ENCODE results near the gene OAS2.

Gene OAS2

DNA sequence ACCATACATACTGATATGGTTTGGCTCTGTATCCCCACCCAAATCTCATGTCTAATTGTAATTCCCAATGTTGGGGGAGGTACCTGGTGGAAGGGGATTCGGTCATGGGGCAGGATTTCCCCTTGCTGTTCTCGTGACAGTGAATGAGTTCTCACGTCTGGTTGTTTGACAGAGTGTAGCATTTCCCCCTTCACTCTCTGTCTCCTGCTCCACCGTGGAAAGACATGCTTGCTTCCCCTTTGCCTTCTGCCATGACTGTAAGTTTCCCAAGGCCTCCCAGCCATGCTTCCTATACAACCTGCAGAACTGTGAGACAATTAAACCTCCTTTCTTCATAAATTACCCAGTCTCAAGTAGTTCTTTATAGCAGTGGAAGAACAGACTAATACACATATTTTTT, 49.4 kb downstream of the OAS2 start:
- DNase-seq = no peak

DNA sequence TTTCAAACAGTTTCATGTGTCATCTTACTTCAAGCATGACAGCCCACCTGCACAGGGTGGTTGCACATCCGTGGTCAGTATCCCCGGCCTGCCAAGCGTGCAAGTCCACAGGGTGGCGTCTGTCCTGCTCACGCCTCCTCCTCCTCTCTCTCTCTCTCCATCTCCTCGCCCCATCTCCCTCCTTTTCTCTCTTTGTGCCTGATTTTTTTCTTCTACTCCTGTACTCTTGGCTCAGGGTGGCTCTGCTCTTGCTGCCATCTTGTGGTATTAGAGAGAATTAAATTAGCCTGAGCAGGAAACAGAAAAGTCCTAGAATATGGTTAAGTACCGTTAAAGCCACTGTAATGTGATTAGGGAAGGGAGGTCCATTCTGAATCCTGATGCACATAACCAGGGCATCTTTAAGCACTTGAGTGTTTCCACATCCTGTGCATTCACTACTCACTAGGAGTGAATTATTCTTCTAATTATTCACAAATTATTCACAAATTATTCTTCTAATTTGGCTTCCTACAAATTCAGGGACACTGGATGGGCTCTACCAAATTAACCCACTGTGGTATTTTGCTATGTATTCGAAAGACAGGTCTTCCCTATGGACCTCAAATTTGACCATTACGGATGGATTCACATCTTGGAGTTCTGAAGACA, 52.7 kb downstream of the OAS2 start:
- peak; percentile 43 for DNase-seq

DNA sequence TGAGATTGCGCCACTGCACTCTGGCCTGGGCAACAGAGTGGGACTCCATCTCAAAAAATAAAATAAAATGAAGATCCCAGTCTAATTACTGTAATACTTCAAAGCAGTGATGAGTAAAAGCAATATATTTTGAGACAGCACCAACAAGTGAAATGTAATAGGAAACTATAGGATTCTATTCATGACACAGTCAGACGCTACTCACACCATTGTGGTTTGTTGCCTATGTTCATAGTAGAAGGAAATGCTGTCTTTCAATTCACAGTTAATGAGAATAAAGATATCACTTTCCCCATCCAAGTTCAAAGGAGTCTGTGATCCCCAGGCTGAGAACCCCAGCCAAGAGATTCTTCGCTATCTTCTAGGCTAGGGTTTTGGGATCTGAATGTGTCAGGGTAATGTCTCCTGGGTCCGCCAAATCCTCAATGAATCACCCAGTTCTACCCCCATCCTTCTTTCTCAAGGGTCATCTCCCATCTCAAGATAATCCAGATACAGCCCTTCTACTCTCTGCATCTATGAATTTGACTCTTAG, 61.7 kb downstream of the OAS2 start:
- no peak for DNase-seq

DNA sequence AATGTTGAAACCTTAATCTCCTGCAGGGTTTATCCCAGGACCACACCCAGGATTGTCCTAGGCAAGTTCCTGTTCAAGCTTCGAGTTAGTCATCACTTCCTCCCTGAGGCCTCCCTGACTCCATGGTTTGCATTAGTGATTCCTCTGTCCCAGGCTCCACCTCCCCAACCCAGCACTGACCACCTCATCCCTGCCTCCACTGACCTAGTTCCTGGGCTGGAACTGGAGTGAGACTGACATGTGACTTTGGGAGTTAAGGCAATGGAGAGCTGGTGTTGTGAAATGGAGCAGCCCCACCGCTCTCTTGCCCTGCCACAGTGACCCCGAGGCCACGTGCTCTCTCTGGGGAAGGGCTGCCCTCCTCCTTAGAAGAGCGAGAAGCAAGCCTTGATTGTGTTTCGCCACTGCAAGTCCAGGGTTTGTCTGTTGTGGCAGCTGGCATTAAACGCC, 62.4 kb downstream of the OAS2 start:
- DNase-seq = no peak

DNA sequence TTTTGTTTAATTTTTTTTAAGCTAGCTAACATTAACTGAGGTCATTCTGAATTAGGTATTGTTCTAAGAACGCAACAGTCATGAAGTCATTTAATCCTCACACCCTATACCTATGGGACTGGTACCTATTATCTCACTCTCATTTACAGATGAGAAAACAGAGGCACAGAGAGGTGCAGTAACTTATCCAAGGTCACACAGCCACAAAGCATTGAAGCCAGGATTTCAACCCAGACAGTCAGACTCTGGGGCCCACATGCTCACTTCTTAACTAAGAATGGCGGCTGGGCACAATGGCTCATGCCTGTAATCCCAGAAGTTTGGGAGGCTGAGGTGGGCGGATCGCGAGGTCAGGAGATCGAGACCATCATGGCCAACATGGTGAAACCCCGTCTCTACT, 63.2 kb downstream of the OAS2 start:
- no peak for DNase-seq

DNA sequence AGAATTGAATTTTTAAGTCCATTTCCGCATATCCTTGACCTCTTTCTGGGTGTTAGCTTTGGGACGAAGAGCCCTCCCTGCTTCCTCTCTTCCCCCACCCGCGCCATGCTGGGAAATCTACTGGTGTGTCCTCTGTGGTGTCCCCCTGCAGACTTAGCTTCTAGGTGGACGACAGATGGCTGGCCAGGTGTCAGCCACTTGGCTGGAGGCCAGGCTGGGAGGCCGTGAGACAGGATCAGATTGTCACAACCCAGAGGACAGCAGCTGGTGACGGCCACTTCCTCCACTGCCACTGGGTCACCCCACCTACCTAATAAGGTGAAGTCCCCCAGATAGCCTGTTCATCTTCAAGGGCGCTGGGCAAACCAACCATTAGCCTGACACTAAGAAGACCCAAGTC, 64.9 kb downstream of the OAS2 start:
- no peak for DNase-seq

DNA sequence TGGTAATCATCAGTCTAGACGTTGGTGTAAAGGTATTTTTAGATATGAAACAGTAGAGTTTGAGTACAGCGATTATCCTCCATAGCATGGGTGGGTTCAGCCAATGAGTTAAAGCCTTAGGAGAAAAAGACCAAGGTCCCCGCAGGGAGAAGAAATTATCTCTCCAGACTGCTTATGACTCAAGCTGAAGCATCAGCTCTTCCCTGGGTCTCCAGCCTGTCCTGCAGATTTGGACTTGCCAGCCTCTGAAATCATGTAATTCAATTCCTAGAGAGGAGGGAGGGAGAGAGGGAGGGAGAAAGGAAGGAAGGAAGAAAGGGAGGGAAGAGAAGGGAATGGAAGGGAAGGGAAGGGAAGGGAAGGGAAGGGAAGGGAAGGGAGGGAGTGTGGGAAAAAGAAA, 66.2 kb downstream of the OAS2 start:
- DNase-seq = no peak

DNA sequence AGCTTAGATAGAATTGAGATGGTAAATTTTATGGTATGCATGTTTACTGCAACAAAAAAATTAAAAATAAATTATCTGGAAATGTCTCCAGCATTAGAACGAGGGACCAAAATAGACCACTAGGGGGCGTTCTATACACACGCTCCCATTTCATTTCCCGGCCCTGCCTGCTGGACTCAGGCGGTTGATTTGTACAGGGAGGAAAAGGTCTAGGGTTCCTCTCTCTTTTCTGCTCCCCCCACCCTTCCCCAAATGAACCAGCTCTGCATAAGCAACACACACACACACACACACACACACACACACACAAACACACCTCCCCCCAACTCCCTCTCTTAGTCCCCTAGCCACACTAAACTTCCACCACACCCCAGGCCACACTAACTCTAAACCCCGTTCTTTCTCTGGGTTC, 70.4 kb downstream of the OAS2 start:
- peak; percentile 80 for DNase-seq

DNA sequence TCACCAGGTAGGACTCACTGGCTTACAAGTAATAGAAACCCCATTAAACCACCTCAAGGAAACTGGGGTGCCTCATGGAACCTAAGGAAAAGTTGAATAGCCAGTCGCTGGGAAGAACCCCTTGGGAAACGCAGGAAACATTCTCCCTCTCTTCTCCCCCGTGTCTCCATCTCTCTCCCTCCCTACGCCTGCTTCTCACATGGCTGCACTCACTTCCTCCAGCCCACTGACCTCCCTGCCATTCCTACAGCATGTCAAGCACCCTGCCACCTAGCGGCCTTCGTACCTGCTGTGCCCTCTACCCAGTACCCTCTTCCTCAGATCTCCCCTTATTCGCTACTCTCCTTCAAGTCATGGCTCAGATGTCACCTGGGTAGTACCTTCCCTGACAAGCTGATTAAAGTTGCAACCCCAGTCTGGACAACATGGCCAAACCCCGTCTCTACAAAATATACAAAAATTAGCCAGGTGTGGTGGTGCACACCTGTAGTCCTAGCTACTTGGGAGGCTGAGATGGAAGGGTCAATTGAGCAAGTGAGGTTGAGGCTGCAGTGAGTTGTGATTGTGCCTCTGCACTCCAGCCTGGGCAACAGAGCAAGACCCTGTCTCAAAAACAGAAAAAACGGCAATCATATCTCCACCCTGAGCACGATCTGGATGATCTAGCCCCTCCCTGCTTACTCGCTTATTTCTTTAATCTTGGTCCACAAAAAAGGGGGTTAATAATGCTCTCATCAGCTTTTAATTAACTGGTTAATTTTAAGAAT, 71.8 kb downstream of the OAS2 start:
- no peak for DNase-seq

DNA sequence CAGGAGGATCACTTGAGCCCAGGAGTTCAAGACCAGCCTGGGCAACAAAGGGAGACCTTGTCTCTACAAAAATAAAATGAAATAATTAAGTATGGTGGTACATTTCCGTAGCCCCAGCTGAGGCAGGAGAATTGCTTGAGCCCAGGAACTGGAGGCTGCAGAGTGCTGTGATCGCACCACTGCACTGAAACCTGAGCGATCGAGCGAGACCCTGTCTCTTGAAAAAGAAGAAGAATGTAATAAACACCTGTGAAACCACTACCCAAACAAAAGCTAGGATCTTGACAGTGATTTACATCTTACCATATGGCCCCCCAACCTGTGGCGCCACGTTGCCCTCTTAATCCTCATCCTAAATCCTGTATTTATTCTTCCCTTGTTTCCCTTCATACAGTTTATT, 72.5 kb downstream of the OAS2 start:
- no peak for DNase-seq

DNA sequence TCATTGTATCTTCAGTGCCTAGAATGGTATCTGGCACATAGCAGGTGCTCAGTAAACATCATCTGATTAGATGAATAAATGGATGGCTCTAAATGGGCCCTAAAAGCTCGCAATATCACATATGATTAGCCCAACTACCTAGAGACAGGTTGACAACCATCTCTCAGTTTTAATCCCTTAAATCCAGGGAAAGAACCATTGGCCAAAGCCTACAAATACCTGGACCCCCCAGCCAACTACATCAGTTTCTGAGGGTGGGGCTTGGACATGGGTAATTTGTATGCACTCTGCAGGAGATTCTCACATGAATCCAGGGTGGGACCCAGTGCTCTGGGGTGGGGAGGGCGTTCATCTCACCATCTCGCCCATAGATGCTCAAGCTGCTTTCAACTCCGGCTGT, 73.4 kb downstream of the OAS2 start:
- no peak for DNase-seq

DNA sequence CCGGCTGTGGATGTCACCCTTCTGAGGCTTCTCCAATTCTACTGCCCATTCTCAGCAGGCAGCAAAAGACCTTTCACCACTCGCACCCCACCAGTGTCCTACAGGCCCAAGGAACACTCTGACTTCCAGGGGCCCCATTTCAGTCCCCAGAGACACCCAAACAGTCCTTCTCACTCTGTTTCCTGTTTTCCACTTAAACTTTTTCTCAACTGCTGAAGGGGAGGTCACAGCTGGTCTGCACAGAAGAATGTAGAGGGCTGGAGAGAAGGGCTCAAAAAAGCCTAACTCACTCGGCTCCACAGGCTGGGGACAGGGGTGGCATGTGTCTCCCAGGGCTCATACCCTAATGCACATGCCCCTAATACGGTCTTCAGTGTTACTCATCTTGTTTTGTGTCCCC, 74.0 kb downstream of the OAS2 start:
- no peak for DNase-seq

DNA sequence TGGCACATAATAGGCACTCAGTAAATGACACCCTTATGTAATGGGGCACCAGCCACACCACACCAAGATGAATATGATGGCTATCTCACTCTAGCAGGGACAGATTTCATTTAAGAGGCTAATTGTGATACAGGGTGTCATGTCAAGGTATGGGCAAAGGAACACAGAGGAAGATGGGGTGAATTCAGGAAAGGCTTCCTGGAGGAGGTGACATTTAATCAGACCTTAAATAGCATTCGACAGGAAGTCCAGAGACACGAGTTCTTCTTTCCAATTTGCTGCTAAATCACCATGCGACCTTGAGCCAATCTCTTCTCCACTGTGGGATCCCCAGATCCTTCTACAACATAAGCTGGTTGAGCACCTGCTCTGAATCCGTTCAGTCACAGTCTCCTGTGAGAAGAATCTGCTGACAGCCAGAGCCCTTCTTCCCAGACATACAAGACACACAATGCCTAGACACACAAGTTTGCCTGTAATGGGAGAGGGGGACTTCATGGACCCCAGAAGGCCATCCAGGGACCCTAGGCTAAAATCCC, 76.7 kb downstream of the OAS2 start:
- DNase-seq = no peak

DNA sequence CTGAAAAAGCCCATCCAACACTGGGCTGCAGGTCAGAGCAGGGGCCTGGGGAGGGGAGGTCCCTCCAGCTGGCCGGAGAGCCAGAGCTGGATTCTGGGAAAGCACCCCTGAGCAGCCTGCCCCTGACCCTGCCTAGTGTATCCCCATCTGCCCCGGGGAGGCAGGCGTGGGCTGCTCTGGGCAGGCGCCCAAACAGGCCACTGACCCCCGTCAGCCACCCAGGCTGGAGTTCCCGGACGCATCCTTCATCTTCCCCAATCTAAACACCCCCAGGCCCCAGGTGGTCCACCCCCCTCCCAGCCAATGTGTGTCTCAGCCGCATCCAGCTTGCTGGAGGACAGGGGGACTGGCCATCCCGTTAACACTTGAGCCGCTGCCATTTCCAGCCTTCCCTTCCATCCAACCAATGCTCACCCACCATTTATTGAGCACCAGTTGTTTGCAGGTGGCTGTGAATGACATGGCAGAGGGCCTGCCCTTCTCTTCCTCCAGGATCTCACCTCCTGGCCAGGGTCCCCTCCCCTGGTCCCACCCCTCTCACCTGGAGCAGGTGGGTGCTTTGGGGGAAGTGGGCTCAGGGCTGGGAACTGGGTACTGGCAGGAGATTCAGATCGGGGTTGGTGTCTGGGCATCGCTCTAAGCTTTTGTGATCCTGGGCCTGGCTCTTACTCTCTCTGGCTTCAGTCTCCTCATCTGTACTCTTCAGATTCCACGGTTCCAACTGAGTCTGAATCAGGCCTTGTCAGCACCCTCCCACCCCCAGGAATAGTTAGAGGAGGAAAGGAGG, 77.5 kb downstream of the OAS2 start:
- DNase-seq = no peak

DNA sequence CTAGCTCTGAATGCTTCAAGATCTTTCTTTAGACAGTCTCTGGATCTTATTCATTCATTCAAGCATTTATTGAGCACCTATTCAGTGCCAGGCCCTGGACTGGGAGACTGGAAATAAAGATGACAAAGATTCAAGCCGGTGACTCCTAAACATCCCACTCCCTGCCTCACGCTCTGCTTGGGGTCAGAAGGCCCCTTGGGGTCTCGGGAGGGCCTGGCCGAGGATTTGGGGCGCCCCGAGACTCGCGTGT, 78.0 kb downstream of the OAS2 start:
- no peak for DNase-seq

DNA sequence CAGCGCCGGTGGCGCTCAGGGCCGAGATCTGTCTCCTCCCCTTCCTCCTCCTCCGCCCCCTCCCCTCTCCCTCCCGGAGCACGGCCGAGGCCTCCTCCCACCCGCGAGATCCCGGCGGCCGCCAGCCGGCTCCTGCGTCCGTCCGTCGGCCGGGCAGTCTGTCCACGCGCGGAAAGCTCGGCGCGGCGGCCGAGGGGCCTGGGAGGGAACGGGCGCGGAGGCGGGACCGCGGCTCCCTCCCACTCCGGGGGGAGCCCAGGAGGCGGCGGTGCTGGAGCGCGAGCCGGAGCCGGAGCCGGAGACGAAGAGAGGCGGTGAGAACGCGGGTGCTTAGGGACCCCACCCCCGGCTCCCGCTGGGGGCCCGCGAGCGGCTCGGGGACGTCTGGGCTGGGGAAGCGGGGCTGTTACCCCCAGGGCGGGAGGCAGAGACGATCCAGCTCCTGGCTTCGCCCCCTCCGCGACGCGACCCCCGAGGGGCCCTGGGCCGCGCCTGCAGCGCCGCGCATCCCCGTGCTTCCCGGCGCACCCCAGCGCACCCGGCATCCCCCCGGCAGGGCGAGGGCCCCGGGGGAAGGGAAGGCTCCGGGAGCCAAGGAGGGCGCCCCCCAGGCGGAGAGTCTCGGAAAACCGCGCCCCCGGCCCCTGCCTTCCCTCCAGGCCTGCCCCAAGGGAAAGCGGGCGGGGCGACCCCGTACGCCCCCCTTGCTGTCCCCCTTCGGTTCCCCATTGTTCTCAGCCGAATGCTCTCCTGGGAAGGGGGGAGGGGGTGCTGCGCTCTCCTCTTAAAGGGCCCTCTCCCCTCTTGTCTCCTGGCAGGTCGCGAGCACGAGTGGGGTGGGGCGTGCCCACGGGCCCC, 78.5 kb downstream of the OAS2 start, which contains the start of gene DTX1:
DTX1 (plus strand) TSS at position 100 of the 858 bp plus-strand sequence. CDS start 1,463 bp downstream, outside the sequence.
- peak; percentile 42 for DNase-seq

DNA sequence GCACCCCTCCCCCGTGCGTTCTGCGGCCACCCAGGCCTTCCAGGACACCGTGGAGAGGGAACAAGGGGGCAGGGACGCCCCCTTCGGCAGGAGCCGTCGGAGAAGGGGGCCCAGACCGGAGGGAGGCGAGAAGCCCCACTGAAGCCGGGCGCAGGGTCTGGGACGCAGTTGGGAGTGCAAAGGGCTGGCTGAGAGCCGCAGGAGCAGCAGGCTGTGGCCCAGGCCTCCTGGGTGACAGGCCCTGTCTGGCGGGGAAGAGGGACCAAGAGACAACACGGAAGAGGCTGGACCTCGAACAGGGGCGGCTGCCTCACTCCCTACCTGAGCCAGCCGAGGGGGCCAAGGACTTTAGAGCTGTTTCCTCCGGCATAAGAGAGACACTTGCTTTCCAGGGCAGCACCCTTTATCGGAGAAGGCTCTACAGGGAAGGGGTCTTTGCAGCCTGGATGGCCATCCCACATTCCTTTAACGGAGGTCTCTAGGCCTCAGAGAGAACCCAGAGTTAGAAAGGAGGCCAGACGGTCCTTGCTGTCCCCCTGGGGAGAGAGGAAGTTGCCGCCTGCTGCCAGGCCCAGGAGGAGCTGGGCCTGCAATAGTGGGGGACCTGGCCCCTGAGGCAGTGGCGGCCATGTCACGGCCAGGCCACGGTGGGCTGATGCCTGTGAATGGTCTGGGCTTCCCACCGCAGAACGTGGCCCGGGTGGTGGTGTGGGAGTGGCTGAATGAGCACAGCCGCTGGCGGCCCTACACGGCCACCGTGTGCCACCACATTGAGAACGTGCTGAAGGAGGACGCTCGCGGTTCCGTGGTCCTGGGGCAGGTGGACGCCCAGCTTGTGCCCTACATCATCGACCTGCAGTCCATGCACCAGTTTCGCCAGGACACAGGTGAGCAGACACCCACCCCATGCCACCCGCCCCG, 79.5 kb downstream of the OAS2 start:
- DNase-seq = no peak

DNA sequence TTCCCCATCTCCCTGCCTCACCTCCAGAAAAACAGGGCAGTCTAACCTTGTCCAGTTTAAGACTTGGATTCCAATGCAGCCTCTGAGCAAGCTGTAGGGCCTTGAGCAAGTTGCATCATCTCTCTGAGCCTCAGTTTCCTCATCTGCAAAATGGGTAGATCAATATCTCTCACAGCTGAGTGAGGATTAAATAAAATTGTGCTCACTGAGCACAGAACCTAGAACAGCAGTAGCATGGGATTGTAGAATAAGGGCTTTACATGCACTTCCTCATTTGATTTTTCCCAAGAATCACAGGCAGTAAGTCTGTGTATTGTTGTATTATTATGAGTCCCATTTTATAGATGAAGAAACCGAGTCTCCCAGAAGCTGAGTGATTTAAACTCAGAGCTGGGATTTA, 80.2 kb downstream of the OAS2 start:
- DNase-seq = no peak

DNA sequence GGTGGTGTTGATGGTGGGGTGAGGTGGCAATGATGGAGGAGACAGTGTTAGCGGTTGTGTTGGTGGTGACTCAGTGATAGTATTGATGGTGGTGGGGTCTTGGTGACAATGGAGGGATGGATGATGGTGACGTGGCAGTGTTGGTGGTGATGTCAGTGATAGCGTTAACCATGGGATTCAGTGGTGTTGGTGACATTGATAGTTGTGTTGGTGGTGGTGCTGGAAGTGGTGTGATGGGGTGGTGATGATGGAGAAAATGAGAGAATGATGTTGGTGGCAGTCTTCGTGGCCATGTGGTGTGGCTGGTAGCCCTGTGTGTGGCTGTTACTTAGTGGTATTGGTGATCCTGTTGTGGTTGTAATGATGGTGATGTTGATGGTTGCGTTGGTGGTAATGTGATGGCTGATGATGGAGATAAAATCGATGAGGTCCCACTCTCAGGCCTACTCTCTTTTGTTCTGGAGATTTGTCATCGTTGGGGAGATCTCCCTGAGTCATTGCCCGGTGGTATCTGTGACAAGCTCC, 80.8 kb downstream of the OAS2 start:
- no peak for DNase-seq

DNA sequence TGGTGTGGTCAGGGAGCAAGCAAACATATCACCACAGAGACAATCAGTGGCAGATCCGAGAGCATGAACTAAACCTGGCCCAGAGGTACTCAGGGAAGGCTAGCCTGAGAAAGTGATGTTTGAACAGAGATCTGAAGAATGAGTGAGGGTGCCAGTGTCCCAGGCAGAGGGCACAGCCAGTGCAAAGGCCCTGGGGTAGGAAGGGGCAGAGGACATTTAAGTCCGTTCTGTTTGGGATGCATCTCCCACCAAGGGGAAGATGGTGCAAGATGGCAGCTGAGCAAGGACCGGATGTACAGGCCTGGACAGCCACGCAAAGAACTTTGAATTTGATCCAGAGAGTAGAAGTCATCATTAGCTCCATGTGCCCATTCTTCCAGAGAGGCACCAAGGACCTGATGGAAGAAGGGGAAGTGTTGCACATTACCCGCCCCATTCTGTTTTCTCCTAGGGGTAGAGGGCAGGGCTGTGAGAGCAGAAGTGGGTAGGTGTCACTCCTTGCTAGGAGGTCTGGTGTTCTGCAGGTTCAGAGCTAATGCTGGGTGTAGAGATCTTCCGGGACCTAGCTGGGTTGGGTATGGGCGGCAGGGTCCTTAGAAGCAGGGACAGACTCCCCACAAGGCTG, 82.1 kb downstream of the OAS2 start:
- DNase-seq = no peak
